AG04449 (cell line): Measurements from ENCODE around the gene ADAMTSL4.

Experiments
- CTCF ChIA-PET: fragments of 350-600 bp; formaldehyde crosslinking; extraction: SDS; loops from one replicate; lab custom pipeline; 2021; ENCODE audit warnings: antibody characterized with exemption; lab: Yijun Ruan, JAX
- POLR2A ChIA-PET: fragments of 400-600, 350-600 bp; formaldehyde crosslinking; extraction: SDS; loops from one replicate; lab custom pipeline; 2020; ENCODE audit warnings: antibody characterized with exemption, inconsistent platforms; lab: Yijun Ruan, JAX
- DNase-seq: peaks from one replicate; pipeline ENCODE4 v3.0.0-alpha.2; 2010; ENCODE audit warnings: low read depth, low spot score
- H3K4me3 ChIP-seq: 2 replicates; pipeline ENCODE4 v1.5.1; 2011; ENCODE audit warnings: low read depth, mild to moderate bottlenecking, control low read depth, low read length
- TF ChIP-seq, protein P1 (sequence below): IDR thresholded peaks from one replicate; pipeline ENCODE4 v1.5.1; 2011; ENCODE audit warnings: mild to moderate bottlenecking, moderate library complexity, low read length, control low read depth, inconsistent platforms; ENCODE audit not compliant: insufficient read depth; ENCODE audit errors: missing control alignments

Gene ADAMTSL4

DNA sequence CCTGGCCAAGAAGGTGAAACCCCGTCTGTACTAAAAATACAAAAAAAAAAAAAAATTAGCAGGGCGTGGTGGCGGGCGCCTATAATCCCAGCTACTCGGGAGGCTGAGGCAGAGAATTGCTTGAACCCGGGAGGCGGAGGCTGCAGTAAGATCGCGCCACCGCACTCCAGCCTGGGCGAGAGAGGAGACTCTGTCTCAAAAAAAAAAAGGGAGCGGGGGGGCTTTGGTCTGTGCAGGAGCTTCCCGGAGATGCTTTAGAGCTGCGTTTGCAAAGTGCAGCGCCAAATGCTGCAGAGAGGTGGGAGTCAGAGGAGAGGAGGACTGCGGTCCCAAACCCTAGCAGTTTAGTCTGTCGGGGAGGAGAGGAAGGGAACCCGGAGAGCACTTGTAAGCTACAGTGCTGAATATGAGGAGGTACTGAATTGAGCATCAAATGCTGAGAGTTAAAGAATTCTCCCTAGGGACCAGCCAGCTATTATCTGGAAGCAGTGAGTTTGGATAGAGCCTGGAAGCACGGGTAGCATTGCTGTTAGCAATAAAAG is 33.1 kb upstream of the ADAMTSL4 start:
- TF ChIP-seq, protein P1, sequence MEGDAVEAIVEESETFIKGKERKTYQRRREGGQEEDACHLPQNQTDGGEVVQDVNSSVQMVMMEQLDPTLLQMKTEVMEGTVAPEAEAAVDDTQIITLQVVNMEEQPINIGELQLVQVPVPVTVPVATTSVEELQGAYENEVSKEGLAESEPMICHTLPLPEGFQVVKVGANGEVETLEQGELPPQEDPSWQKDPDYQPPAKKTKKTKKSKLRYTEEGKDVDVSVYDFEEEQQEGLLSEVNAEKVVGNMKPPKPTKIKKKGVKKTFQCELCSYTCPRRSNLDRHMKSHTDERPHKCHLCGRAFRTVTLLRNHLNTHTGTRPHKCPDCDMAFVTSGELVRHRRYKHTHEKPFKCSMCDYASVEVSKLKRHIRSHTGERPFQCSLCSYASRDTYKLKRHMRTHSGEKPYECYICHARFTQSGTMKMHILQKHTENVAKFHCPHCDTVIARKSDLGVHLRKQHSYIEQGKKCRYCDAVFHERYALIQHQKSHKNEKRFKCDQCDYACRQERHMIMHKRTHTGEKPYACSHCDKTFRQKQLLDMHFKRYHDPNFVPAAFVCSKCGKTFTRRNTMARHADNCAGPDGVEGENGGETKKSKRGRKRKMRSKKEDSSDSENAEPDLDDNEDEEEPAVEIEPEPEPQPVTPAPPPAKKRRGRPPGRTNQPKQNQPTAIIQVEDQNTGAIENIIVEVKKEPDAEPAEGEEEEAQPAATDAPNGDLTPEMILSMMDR = no peak
- ChIA-PET POLR2A (interaction anchor here (0.9 to 1.6 kb wide), 5 partner anchors 12 to 29 kb away, joined by 3 to 5 read pairs (median 3); partner anchors contain the start of gene TARS2), CTCF (interaction anchor here (0.6 to 11.8 kb wide), 13 partner anchors 11 to 297 kb away, joined by 3 to 160 read pairs (median 3); partner anchors contain the start of gene TARS2)
- H3K4me3 ChIP-seq = peak overlapping the region; percentile 69
- DNase-seq = no peak

DNA sequence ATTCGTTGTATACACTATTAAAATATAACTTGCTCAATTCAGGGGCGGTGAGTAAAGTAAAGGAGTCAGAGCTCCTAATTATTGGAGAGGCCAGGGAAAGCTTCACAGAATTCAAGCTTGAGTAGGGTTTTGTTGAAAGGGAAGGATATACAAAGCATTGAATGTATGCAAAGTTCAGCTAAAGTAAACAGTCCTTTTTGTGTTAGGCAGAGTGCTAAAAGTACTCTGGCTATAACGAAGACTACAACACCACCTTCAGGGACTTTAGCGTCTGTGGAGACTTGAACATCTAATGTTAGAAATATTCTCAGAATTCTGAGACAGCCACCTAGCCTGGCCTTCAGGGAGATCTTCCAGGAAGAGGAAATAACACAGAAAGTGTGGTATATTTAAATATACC is 32.6 kb upstream of the ADAMTSL4 start:
- H3K4me3 ChIP-seq = peak overlapping the region; percentile 69
- TF ChIP-seq, protein P1 = no peak
- ChIA-PET CTCF (interaction anchor here (0.9 to 11.8 kb wide), 8 partner anchors 17 to 296 kb away, joined by 3 to 160 read pairs (median 4); partner anchors contain the start of gene TARS2), POLR2A (interaction anchor here (1.6 kb wide), 1 partner anchor 16 kb away, joined by 3 read pairs; no protein-coding TSS in a partner anchor)
- no peak for DNase-seq

DNA sequence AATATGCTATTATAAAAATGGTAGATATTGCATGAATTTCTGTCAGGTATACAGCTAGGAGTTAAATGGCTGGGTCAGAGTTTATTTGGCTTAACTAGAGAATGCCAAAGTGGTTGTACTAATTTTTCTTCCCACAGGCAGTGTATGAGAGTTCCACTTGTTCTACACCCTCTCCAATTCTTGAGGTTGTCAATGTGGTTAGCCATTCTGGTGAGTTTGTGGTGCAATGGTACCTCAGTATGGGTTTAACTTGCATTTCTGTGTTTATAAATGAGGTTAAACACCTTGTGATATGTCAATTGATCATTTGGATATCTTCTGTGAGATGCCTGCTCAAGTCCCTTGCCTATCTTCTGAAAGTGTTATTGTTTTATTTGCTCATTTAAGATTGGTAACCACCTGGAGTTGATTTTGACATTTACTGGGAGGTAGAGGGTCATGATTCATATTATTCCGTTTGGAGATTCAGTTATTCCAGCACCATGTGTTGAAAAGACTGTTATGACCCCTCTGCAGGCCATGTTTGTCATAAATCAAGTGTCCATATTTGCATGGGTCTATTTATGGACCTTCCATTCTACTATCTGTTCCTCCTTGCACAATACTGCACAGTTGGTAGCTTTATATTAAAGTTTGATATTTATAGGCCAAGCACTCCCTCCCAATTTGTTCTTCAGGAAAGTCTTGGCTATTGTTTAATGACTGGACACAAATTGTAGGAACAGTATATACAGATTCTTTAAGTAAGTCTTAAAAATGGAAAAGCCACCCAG is 27.8 kb upstream of the ADAMTSL4 start:
- TF ChIP-seq, protein P1 = no peak
- DNase-seq = no peak
- no peak overlapping the region for H3K4me3 ChIP-seq
- POLR2A ChIA-PET = no interaction called here
- CTCF ChIA-PET = interaction anchor here (1.0 to 11.8 kb wide), 2 partner anchors 12 to 39 kb away, joined by 3 to 160 read pairs; no protein-coding TSS in a partner anchor

DNA sequence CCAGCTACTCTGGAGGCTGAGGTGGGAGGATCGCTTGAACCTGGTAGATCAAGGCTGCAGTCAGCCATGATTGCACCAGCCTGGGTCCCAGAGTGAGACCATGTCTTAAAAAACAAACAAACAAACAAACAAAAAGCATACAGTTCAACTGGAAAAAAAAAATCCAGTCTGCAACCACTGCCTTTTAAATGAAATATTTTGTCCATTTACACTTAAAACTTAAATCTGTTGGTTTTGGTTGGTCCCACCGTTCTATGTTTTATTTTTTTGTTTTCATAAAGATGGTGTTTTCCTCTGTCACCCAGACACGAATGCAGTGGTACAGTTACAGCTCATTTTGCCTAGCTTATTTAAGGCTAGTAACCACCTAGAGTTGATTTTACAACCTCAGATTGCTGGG is 23.9 kb upstream of the ADAMTSL4 start:
- H3K4me3 ChIP-seq = no peak overlapping the region
- CTCF ChIA-PET = no interaction called here
- DNase-seq = no peak
- TF ChIP-seq, protein P1 = no peak
- POLR2A ChIA-PET = no interaction called here

DNA sequence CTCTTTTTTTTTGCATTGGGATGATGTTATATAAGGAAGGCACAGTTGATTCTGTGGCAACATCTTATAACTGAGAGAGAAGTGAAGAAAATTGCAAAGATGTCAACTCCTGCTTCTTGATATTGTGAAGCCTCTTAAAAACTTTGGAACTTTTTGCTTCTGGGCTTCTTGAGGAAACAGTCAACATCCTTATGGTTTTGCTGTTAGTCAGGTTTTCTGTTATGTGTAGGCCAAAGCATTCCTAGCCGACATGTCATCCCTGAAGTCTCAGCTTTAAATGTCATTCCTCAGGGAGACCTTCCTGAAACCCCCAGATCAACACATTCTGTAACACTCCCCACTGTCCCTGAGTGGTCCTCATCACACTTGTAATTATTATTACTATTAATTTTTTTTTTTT is 21.0 kb upstream of the ADAMTSL4 start:
- CTCF ChIA-PET = interaction anchor here (0.9 to 12.9 kb wide), 6 partner anchors 9 to 247 kb away, joined by 3 to 160 read pairs (median 7); partner anchors contain the start of gene FALEC
- TF ChIP-seq, protein P1 = no peak
- POLR2A ChIA-PET = interaction anchor here (0.7 to 1.2 kb wide), 3 partner anchors 12 to 21 kb away, joined by 3 to 4 read pairs (median 4); partner anchors contain the start of genes ECM1 and FALEC
- DNase-seq = no peak
- no peak overlapping the region for H3K4me3 ChIP-seq
